MM.1S (cell line): ENCODE measurements around the gene SAMD5.

Experiments
- EZH2 ChIP-seq: fragments of 300-600 bp; sonication (generic); optimal IDR thresholded peaks from 2 replicates; pipeline ENCODE3; 2017; ENCODE audit warnings: low read depth, mild to moderate bottlenecking, antibody characterized with exemption, low read length, mixed read lengths
- TF ChIP-seq, protein P1 (sequence below): fragments of 300-600 bp; sonication (generic); IDR thresholded peaks from 2 replicates; pipeline ENCODE4 v1.5.1; 2016; ENCODE audit warnings: antibody characterized with exemption, low read length, mixed read lengths

DNA sequence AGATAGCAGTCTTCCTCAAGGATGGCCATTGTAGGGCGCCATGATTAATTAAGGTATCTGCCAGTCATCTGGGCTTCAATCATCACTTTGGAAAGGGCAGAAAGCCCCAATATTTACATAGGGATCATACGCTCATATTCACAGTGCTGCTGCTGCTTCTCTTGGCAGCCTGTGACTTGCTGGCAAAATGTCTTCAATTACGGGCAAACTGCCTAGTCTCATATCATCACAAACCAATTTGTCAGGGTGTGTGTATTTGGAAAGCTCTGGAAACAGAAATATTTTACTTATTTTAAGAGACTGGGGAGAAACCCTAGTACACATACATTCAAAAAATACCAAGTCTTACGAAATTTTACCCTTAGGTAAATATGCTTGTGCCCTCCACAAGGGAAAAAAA is 77.6 kb downstream of the SAMD5 start:
- TF ChIP-seq, protein P1, sequence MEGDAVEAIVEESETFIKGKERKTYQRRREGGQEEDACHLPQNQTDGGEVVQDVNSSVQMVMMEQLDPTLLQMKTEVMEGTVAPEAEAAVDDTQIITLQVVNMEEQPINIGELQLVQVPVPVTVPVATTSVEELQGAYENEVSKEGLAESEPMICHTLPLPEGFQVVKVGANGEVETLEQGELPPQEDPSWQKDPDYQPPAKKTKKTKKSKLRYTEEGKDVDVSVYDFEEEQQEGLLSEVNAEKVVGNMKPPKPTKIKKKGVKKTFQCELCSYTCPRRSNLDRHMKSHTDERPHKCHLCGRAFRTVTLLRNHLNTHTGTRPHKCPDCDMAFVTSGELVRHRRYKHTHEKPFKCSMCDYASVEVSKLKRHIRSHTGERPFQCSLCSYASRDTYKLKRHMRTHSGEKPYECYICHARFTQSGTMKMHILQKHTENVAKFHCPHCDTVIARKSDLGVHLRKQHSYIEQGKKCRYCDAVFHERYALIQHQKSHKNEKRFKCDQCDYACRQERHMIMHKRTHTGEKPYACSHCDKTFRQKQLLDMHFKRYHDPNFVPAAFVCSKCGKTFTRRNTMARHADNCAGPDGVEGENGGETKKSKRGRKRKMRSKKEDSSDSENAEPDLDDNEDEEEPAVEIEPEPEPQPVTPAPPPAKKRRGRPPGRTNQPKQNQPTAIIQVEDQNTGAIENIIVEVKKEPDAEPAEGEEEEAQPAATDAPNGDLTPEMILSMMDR, result no peak
- no peak for TF ChIP-seq EZH2
